Stimulated activated CD4-positive, alpha-beta T cell treated with anti-CD3 and anti-CD28 coated beads, Interleukin-4, amount 100 ng/mL, for 1 hour (primary cell): ENCODE results near the gene NOTCH2.

Experiments used
- DNase-seq: peaks from one replicate; pipeline ENCODE4 v3.0.0-alpha.2; 2020

The NOTCH2 gene

DNA sequence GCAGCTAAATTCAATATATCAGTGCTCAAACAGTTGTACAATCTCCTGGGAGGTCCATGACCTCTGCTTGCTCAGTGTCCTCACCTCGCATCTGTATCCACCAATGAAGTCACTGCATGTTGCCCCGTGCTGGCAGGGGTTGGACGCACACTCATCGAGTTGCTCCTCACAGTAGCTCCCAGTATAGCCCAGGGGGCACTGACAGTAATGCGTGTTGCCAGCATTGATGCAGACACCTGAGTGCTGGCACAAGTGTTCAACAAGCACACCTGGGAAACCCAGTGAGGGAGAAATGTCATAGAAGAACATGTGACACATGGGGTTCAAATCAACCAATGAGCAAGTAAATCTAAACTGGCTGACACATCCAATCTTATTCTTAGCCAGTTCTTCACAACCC, 132.3 kb downstream of the NOTCH2 start:
- DNase-seq: no peak

DNA sequence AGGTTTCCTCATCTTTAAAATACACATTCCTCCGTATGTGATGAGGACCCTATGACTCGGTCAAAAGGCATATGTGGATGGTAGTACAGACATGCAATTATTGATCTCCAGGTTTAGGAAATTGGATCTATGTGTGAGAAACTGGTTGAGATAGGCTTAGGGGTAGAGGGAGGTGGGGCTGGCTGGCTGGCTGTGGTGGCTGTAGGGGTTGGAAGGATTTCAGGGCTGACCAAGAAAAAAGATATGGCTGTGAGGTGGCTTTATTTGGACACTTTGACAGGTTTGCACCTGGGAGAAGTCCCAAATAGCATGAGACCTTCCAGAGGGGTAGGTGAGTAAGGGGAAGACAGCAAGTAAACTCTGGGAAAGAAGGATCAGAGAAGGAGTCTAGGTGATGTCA, 133.5 kb downstream of the NOTCH2 start:
- DNase-seq: no peak

DNA sequence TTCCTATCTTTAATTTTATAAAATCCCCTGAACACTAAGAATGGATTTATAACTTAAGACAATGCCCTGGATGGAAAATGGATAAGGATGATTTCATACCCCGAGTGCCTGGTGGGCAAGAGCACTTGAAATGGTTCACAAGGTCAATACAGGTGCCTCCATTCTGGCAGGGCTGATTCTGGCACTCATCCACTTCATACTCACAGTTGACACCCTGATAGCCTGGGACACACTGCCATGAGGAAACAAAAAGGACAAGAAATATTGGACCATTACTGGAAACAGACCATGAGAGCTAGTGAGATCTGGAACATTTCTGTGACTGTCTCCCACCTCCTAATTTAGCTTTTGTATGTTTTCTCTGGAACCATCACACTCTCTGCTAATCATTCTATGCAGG, 134.1 kb downstream of the NOTCH2 start:
- no peak for DNase-seq

DNA sequence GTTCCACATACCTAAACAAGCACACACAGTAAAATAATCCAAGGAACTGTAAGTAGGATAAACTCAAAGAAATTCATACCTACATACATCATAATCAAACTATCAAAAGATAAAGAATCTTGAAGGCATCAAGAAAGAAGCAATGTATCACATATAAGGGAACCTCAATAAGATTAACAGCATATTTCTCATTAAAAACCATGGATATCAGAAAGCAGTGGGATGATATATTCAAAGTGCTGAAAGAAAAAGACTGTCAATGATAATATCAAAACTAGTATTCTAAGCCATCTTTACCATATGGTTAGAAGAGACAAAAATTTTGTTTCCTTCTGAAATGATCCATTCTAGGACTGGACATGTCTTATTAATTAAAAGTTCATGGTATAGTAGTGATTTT, 136.1 kb downstream of the NOTCH2 start:
- no peak for DNase-seq

DNA sequence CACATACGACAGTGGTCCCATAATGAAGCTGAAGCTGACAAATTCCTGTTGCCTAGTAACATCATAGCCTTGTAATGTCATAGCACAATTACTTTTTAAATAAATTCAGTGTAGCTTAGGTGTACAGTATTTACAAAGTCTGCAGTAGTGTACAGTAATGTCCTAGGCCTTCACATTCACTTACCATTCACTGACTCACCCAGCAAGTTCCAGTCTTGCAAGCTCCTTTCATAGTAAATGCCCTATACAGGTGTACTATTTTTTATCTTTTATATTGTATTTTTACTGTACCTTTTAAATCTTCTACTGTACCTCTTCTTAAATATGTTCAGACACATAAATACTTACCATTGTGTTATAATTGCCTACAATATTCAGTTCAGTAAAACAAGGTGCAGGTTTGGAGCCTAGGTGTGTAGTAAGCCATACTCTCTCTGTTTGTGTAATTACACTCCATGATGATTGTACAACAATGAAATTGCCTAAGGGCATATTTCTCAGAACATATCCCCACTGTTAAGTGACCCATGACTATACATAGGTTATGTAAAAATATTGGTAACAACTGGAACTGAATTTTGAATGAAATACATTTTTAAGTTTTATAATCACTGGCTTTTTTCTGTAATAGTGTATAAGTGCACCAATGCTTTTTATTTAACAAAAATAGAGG, 139.7 kb downstream of the NOTCH2 start:
- DNase-seq: no peak

DNA sequence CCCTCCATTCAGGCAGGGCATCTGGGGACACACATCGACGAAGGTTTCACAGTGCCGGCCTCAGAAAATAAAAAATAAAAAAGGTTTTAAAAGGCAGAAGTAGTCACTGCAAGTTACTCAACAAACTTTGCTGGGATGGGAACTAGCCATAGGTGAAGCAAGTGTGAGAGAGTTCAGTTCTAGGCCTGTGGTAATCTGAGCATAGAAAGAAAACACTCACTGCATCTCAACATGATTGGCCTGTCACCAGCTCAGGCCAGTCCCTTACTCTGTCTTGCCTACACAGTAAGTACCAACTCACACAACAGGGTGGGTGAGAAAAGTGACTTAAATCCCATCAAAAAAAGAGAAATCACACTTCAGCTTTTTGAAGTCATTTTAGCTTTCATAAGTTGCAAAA, 142.9 kb downstream of the NOTCH2 start:
- DNase-seq: no peak

DNA sequence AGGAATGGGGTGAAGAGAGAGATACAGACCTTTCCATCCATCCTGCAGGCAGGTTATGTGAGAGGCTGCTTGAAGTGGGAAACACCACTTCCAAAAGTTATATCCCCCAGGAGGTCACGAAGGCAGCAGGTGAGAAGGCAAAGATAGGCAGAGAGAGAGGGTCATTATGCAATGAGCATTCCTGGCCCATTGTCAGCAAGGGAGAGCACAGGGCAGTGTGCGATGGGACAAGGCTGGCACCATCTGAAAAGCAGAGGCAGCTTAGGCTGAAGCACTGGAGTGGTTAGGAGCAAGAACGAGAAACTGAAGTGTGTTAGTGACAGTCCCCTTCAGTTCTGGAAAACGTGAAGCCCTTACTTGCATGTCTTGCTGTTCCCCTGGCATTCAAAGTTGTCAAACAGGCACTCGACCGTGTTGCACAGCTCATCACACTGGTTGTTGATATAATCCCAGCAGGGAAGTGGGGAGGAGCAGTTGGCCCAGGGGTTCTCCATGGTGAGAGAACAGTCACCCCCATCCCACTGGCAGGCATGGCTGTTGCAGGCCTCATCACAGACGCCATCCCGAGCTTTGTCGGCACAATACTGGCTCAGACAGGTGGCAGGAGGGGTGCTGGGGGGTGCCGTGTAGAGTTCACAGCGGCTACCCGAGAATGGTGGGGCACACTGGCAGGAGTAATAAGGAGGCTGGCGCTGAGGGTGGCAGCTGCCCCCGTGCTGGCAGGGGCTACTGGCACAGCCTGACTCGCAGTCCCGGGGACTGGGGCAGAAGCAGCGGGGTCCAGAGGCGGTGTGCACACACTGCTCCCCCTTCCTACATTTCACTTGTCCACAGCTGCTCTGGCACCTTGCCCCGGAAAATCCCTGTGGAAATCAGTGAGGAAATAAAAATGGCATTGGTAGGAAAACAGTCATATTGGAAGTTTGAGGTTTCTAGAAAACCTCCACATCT, 144.2 kb downstream of the NOTCH2 start:
- no peak for DNase-seq

DNA sequence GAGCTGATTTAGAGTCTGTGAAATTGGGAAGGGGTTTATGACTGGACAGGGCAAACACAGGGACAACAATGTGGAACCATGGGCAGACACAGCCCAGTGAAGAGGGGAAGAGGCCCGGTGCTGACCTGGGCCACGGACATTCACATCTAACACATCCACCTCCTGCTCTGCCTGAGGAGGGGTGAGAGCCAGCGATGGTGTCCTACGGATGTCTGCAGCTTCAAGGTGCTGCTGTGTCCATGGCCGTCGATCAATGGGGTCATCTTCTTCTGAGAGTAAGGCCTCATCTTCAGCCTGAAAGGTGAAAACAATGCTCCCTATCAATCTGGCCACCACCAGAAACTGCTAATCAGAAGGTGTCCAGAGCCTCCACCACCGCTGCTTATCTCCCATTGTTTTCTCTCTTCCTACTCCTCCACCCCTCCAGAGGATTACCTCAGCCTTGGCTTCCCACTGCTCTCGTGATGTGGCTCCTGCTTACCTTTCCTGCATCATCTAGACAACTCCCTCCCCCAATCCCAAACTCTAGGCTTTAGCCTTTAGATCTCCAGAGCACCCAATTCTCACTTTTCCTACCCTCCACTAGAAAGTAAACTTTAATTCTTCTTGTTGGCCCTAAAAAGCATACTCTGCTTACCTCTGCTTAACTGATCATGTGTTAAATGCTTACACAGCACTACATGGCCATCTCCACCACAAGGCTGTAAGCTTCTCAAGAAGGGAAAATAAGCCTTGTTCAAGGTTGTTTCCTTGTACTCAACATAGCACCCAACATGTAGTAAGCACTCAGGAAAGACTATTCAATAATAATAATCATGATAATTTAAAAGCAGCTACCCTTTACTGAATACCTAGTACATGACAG, 149.1 kb downstream of the NOTCH2 start:
- no peak for DNase-seq

DNA sequence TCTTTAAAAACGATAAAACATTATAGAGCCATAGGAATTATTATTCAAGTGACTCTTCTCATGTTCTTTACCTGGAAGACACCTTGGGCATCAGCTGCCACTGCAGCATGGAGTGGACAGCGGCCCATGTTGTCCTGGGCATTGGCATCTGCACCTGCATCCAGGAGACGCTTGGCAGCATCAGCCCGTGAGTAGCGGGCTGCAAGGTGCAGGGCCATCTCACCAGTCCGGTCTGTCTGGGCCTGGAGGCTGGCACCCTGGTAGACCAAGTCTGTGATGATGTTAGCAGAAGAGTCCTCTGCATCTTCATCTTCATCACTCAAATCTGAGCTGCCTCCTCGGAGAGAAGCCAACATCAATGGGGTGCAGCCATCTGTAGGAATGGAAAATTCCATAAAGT, 150.2 kb downstream of the NOTCH2 start:
- no peak for DNase-seq

DNA sequence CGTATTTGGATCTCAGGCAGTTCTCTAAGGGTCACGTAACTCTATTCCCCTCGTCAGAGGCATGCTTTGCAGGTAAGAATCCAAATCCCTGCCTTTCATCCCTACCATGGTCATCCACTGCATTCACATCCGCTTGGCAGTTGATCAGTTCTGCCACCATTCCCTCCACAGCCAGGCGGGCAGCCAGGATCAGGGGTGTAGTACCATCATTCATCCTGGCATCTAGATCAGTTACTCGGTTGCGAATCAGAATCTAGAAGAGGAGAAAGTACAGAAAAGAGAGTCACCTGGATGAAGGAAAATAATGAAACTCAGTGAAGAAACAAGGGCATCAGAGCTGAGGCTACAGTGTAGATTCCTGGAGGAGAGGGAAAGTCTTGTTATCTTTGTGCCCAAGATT, 151.2 kb downstream of the NOTCH2 start:
- no peak for DNase-seq

DNA sequence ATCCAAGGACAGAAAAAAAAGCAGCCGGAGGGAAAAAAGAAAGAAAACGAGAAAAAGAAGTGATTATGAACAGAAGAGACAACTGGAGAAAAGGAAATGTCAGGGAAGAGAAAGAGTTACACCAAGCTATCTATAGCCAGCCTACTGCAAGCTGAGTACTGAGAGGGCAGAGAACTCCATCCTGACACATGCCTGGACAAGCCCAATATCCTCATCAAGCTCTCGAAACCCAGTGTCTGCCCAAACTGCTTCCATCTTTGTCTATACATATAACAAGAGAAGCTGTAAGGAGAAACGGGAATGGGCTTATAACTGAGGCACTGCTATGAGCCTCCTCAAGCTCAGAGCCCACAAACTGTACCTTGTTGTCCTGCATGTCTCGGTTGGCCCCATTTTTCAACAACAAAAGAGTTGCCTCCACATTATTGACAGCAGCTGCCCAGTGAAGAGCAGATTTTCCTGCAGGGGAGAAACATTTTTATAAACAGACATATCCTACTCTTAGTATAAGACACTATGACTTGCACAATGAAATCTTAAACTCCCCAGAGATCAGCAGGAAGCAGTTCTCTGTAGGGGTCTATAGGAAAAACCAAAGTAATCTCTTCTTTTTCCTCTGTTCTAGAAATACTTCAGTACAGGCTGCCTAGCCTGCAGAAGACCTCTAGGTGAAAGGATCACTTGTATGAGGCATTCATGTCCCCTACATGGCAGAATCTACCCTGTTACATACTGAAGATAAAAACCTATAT, 152.0 kb downstream of the NOTCH2 start:
- DNase-seq: no peak

DNA sequence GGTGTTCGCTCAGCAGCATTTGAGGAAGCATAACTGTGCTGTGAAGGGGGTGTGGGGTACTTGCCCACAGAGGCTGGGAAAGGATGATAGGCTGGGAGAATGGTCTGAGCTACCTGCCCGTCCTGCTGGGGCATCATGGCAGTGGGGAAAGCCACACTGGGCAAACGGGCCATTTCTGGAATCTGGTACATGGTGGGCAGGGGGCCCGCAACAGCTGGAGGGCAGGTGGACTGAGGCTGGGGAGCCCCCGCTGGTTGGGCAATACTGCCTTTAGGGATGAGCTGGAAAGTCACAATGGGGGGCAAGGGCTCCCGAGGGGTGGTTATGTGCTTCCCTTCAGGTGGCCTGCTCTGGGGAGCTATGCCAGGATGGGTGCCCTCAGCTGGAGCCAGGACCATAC, 153.9 kb downstream of the NOTCH2 start:
- no peak for DNase-seq

DNA sequence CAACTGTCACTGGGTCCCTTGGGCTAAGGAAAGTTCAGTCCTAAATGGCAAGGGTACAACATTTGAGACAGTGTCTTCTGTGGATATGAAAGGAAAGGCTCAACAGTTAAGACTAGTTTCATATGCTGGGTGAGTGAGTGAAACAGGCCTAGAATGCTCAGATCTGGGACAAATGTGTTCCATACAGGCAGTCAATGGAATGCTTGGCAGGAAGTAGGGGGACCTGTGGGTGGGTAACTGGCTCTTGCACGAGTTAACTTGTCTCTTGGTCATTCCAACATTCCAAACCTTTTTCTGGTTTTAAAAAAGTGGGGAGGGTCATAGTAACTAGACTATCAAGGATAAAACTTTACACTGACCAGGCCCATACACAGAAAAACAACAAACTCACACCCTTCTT, 155.4 kb downstream of the NOTCH2 start:
- no peak for DNase-seq

DNA sequence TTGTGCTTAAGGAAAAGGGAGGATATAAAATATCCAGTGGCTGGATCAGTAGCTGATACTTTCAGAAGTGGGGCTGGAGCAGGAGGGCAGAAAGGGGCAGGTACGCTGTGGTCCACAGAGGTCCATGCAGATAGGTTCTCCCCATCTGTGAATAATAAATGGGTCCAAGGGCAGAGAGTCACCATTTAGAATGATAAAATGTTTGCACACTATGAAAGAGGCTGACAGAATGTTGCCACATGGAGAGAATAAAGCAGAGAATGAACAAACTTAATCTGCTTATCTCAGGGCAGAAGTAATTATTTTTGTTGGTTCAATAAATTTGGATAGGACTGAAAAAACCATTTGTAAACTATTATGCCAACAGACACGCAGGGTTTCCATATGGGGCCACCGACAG, 156.5 kb downstream of the NOTCH2 start:
- DNase-seq: no peak

DNA sequence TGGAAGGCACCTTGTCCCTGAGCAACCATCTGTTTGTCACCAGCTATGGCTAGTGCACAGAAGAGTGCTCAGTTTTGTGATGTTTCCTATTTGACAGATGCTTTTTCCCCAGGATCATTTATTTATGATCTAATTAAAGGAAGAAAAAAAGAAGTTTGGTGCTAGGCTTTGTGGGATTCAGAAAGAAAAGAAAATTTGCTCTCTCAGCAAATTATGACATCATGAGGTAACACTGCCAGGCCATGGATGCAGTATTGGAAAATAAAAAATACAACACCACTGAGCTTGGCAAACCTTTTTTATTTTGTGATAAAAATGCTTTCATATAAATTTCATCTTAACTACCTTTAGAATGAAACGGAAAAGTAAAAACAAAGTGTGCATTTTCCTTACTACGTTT, 157.7 kb downstream of the NOTCH2 start:
- DNase-seq: no peak

DNA sequence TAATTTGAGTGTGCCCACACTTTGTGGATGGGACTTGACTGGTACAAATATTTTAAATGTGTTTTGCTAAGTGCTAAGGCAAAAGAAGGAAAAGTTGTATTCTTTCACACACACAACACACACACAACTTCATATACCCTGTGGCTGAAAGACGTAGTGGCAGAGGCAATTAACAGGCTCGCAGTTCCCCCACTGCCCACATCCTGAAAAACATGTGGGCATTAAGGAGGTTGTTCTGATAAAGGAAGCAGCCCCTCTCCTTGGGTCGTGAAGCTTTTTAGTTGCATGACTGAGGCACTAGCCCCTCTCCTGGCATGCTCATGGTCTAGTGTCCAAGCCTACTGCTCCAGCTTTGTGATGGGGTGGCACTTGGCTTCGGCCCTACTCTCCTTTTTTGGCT, 158.8 kb downstream of the NOTCH2 start:
- DNase-seq: no peak

DNA sequence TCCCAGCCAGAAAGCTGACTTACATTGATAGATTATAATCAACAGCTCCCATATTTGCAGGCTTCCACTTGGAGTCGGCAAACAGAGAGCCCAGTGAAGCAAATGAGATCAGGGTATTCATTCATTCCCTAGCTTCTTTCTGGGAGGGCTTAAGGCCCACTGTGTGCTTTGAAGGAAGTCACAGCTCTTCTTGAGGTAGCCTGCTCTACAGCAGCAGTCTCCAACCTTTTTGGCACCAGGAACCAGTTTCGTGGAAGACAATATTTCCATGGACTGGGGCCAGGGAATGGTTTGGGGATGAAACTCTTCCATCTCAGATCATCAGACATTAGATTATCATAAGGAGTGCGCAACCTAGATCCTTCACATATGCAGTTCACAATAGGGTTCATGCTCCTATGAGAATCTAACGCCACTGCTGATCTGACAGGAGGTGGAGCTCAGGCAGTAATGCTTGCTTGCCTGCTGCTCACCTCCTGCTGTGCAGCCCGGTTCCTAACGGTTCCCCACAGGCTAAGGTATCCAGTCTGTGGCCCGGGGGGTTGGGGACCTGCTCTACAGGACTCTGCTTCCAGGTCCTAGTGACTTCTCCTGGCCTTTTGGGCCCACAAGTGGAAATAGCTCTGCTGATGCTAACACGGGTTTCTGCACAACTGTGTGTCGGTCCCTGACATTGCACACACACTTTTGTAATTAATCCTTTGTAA, 159.4 kb downstream of the NOTCH2 start:
- no peak for DNase-seq

DNA sequence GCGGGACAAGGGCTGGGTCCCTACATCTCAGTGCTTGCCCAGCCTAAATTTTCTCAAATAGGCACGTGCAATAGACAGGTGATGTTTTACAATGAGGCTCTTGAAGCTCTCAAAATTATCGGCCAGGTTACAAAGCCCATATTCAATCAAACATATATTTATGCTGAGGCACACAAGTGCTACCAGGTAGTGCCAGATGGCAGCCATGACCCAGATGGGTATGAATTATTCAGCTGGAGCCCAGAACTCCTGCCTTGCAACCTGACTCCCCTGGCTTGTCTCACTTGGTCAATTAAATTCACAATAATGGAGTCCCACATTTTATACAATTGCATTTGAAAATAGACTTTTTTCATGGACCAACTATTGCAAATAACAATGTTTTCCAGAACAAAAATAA, 160.8 kb downstream of the NOTCH2 start:
- DNase-seq: no peak

DNA sequence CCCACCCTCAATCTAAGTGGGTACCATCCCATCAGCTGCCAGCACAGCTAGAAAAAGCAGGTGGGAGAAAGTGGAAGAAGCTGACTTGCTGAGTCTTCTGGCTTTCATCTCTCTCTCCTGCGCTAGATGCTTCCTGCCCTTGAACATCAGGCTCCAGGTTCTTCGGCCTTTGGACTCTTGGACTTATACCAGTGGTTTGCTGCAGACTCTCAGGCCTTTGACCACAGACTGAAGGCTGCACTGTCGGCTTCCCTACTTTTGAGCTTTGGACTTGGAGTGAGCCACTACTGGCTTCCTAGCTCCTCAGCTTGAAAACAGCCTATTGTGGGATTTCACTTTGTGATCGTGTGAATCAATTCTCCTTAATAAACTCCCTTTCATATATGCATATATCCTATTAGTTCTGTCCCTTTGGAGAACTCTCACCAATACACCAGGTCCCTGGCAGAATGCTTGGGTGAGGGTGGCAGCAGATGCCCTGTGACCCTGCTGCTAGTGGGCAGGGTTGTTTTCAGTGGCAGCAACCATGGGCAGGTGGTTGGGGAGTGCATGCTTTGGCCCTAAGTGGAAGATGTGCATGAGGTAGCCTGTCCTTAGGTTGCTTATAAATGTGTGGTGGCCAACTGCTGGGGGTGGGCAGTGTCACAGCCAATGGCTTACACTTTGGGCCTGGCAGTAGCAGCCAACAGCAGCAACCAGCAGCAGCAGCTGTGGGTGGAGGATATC, 162.4 kb downstream of the NOTCH2 start:
- no peak for DNase-seq

DNA sequence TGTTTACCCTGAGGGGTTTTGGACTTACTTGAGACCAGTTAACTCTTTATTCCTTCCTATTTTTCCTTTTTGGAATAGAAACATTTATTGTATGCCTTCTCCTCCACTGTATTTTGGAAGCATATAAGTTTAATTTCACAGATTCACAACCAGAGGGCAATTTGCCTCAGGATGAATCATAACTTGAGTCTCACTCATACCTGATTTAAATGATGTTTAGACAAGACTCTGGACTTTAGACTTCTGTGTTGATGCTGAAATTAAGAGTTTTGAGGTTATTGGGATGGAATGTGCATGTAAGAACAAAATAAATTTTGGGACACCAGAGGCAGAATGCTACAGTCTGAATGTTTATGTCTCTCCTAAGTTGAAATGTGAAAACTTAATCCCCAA, 166.0 kb downstream of the NOTCH2 start:
- DNase-seq: no peak

DNA sequence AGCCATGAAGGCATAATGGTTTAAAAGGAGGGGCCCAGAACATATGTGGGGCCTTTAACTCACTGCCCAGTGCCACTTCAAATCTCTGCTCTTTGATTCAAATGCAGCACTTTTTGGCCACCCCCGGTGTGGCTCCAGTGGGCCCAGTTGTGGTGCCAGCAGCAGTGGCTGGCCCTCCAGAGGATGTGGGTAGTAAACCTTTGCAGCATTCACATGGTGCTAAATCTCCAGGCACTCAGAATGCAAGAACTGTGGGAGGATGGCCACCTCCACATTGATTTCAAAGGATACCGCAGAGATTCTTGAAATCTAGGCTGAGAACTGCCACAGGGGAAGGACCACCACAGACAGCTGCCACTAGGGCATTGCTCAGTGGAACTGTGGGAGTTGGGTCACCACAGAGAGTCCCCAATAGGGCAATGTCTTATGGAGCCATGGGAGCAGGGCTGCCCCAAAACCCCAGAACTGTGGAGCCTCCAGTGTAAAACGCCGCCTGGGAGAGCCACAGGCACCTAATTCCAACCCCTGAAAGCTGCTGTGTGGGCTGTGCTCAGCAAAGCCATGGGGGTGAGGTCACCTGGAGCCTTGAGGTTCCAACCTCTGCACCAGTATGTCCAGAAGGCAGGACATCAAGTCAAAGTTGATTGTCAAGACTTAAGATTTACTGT, 166.6 kb downstream of the NOTCH2 start:
- DNase-seq: no peak
